B cell (primary cell): Measurements from ENCODE around the gene ZFYVE19. TPM values are rescaled to one million over a fixed set of nuclear protein-coding genes. Genes with fewer than 3 reads are reported as not detected.

Experiments
- ATAC-seq: fragments of 200-7000 bp; cut with Tn5 transposase; one replicate; pipeline ENCODE4 v1.10.0; 2021; ENCODE audit warnings: low read depth, mild to moderate bottlenecking, moderate number of reproducible peaks, moderate library complexity
- CTCF ChIA-PET: fragments of 350-600 bp; sonication (Branson Sonifier 250); formaldehyde crosslinking; loops from one replicate; lab custom pipeline; 2021; ENCODE audit warnings: antibody characterized with exemption, inconsistent platforms; lab: Charles Lee
- POLR2A ChIA-PET: fragments of 350-600 bp; sonication (Branson Sonifier 250); formaldehyde crosslinking; loops from one replicate; lab custom pipeline; 2021; ENCODE audit warnings: antibody characterized with exemption; lab: Charles Lee
- DNase-seq: peaks from one replicate; pipeline ENCODE4 v3.0.0; 2013
- H2AFZ ChIP-seq: 2 replicates; pipeline ENCODE4 v1.6.1; 2012; ENCODE audit warnings: mild to moderate bottlenecking, low read depth, low read length; ENCODE audit not compliant: insufficient read depth, poor library complexity, severe bottlenecking
- H3K27ac ChIP-seq, 2 donors: 1 replicate in 1 of 2; 2 replicates in 1 of 2; pipeline ENCODE4 v1.5.1; 2012 to 2013; ENCODE audit warnings: low read length in 2 of 2, mild to moderate bottlenecking in 2 of 2, moderate library complexity in 1 of 2
- H3K27me3 ChIP-seq, 4 experiments: fragments of 200-600 bp in 1 of 4; sonication (generic) in 1 of 4; replicated peaks in 1 of 4; 1 replicate in 2 of 4; 2 replicates in 2 of 4; pipeline versions ENCODE4 v1.6.1 to v1.7.0; 2013 to 2016; ENCODE audit warnings: low read length in 3 of 4, mild to moderate bottlenecking in 2 of 4, mixed read lengths in 1 of 4, moderate library complexity in 1 of 4; ENCODE audit not compliant: insufficient read depth in 4 of 4, control insufficient read depth in 3 of 4; ENCODE audit errors: control extremely low read depth in 1 of 4
- H3K36me3 ChIP-seq, 2 experiments: replicated peaks in 1 of 2; 1 replicate in 1 of 2; 2 replicates in 1 of 2; pipeline versions ENCODE4 v1.6.1 to v1.7.1; 2013; ENCODE audit warnings: low read length in 1 of 2; ENCODE audit not compliant: insufficient read depth in 2 of 2, control insufficient read depth in 1 of 2; ENCODE audit errors: control extremely low read depth in 1 of 2, extremely low read depth in 1 of 2
- H3K4me1 ChIP-seq, 2 donors: fragments of 200-600 bp in 1 of 2; sonication (generic) in 1 of 2; 1 replicate in 1 of 2; 2 replicates in 1 of 2; pipeline versions ENCODE4 v1.5.1 to v1.6.1; 2013 to 2017; ENCODE audit warnings: low read length in 2 of 2; ENCODE audit not compliant: control insufficient read depth in 2 of 2, insufficient read depth in 2 of 2
- H3K4me2 ChIP-seq: replicated peaks from 2 replicates; pipeline ENCODE3; 2012; ENCODE audit warnings: mild to moderate bottlenecking, low read depth, low read length; ENCODE audit not compliant: poor library complexity, severe bottlenecking
- H3K4me3 ChIP-seq, 5 experiments: fragments of 200-600 bp in 1 of 5; sonication (generic) in 1 of 5; 1 replicate in 3 of 5; 2 replicates in 2 of 5; pipeline versions ENCODE4 v1.5.1 to v1.7.0; 2011 to 2016; ENCODE audit warnings: low read length in 4 of 5, mild to moderate bottlenecking in 4 of 5, low read depth in 2 of 5, control low read depth in 1 of 5, moderate library complexity in 1 of 5; ENCODE audit not compliant: insufficient read depth in 1 of 5; ENCODE audit errors: control extremely low read depth in 1 of 5, extremely low read depth in 1 of 5
- H3K79me2 ChIP-seq: fragments of 200-600 bp; sonication (generic); one replicate; pipeline ENCODE4 v1.6.0; 2016; ENCODE audit warnings: low read length; ENCODE audit not compliant: control insufficient read depth, insufficient read depth
- H3K9ac ChIP-seq: fragments of 200-600 bp; sonication (generic); 2 replicates; pipeline ENCODE4 v1.6.1; 2017; ENCODE audit warnings: mild to moderate bottlenecking, low read length, moderate library complexity
- H3K9me3 ChIP-seq, 3 donors: one replicate each; pipeline versions ENCODE4 v1.6.1 to v1.7.1; 2013; ENCODE audit warnings: low read length in 2 of 3; ENCODE audit not compliant: control insufficient read depth in 2 of 3, insufficient read depth in 1 of 3; ENCODE audit errors: control extremely low read depth in 1 of 3
- H4K20me1 ChIP-seq: 2 replicates; pipeline ENCODE4 v1.6.0; 2012; ENCODE audit warnings: mild to moderate bottlenecking, low read length; ENCODE audit not compliant: insufficient read depth, control insufficient read depth, poor library complexity, severe bottlenecking
- H3K27ac Mint-ChIP-seq: one replicate; pipeline ENCODE4 v1.8.0; 2021; ENCODE audit warnings: mixed read lengths
- H3K27me3 Mint-ChIP-seq: one replicate; pipeline ENCODE4 v1.8.0; 2021; ENCODE audit warnings: mixed read lengths
- H3K4me1 Mint-ChIP-seq: one replicate; pipeline ENCODE4 v1.8.0; 2021; ENCODE audit warnings: mixed read lengths
- H3K4me3 Mint-ChIP-seq: one replicate; pipeline ENCODE4 v1.8.0; 2021; ENCODE audit warnings: mixed read lengths
- H3K9me3 Mint-ChIP-seq: one replicate; pipeline ENCODE4 v1.8.0; 2022; ENCODE audit warnings: mixed read lengths; ENCODE audit not compliant: insufficient read depth
- CTCF ChIP-seq: fragments of 200-600 bp; IDR thresholded peaks from one replicate; pipeline ENCODE4 v1.8.0; 2022; ENCODE audit warnings: antibody characterized with exemption, mild to moderate bottlenecking
- EZH2 ChIP-seq: IDR thresholded peaks from 2 replicates; pipeline ENCODE4 v1.6.1; 2012; ENCODE audit warnings: borderline replicate concordance, low read depth, mild to moderate bottlenecking, moderate library complexity, low read length; ENCODE audit not compliant: insufficient read depth, poor library complexity, severe bottlenecking
- WGBS: methylation state at CpG from one replicate; pipeline ENCODE4 v1.1.5; 2013; ENCODE audit warnings: missing lambda C conversion rate; ENCODE audit not compliant: insufficient coverage; 5-methylcytosine and 5-hydroxymethylcytosine counted together
- intact Hi-C: fragments of 100-400 bp; cut with micrococcal nuclease; formaldehyde crosslinking; loops from one replicate; pipeline ENCODE4 v1.10.0; 2022
- polyA plus RNA-seq: library from polyadenylated mRNA; depleted of rRNA; stranded (reverse); fragments of >200 nt; gene quantifications from 2 replicates; pipeline ENCODE4 v1.2.3, GENCODE V29; 2012
- total RNA-seq, 2 donors: library from RNA; stranded (reverse); fragments of 120-200 nt in 1 of 2; gene quantifications; 1 replicate in 1 of 2; 2 replicates in 1 of 2; pipeline versions ENCODE4 v1.2.3 to v1.2.4, GENCODE V29; 2013 to 2022

The ZFYVE19 gene
- total and polyA plus RNA-seq, 2 donors (not counting 1 experiment from before 2014, with no cell fraction given): 29.4 to 60.5 TPM

GRCh38 chr15:40769274-40770146, 37.4 kb upstream of the ZFYVE19 start, which contains the start of gene C15orf62:
Gene C15orf62 (plus strand): TSS chr15:40769980. CDS start chr15:40770496, 516 bp downstream.
- no peaks in the 10 kb centered on the region for H3K79me2 ChIP-seq
- ATAC-seq: peak; percentile 82
- no peak for TF ChIP-seq EZH2
- no peak for TF ChIP-seq CTCF
- no peaks in the 10 kb centered on the region for H3K27me3 ChIP-seq
- H4K20me1 ChIP-seq: no peaks in the 10 kb centered on the region
- intact Hi-C loops: loop anchor here (1.0 kb wide), 5 partner anchors 13 to 125 kb away; partner anchors contain the start of genes DNAJC17, RMDN3, VPS18 and ZFYVE19
- H3K9me3 ChIP-seq: no peaks in the 10 kb centered on the region
- H3K9ac ChIP-seq: peak within 1 kb of the TSS; percentile 36
- Mint-ChIP-seq H3K4me3 (peak within 1 kb of the TSS; percentile 88), H3K4me1 (peaks cover 51% of the 10 kb centered on the region), H3K27me3 (no peaks in the 10 kb centered on the region), H3K9me3 (no peaks in the 10 kb centered on the region), H3K27ac (peak within 1 kb of the TSS; percentile 95)
- H3K27ac ChIP-seq: peak within 1 kb of the TSS; percentile 42 to 78
- H3K4me1 ChIP-seq: peaks cover 45 to 56% of the 10 kb centered on the region in 2 donors
- POLR2A ChIA-PET: interaction anchor here (0.5 to 3.1 kb wide), 11 partner anchors 9 to 329 kb away, joined by 3 to 14 read pairs (median 4); partner anchors contain the start of genes BAHD1, CCDC32, RAD51 and RMDN3
- H3K4me2 ChIP-seq: peak within 1 kb of the TSS; percentile 80
- H3K36me3 ChIP-seq: peaks cover 0 to 27% of the 10 kb centered on the region in 2 experiments
- WGBS: 6% methylated on average over 23 of the region's 28 CpGs
- peak; percentile 85 for DNase-seq
- peak within 1 kb of the TSS; percentile 51 for H2AFZ ChIP-seq
- CTCF ChIA-PET: interaction anchor here (0.7 to 9.6 kb wide), 13 partner anchors 8 to 250 kb away, joined by 3 to 99 read pairs (median 5); partner anchors contain the start of genes RAD51 and VPS18
- peak within 1 kb of the TSS in 4 of 5 experiments; percentile 15 to 52 (median 38) for H3K4me3 ChIP-seq
